ENCODE measurements around the gene ATAT1. TPM values are rescaled to one million over a fixed set of nuclear protein-coding genes. Genes with fewer than 3 reads are reported as not detected.

Gene ATAT1
- total and polyA plus RNA-seq, 2 of the 13 experiments (the other 11 are each of a cell fraction or from before 2014, with no cell fraction given): 9.2 to 23.6 TPM

DNA sequence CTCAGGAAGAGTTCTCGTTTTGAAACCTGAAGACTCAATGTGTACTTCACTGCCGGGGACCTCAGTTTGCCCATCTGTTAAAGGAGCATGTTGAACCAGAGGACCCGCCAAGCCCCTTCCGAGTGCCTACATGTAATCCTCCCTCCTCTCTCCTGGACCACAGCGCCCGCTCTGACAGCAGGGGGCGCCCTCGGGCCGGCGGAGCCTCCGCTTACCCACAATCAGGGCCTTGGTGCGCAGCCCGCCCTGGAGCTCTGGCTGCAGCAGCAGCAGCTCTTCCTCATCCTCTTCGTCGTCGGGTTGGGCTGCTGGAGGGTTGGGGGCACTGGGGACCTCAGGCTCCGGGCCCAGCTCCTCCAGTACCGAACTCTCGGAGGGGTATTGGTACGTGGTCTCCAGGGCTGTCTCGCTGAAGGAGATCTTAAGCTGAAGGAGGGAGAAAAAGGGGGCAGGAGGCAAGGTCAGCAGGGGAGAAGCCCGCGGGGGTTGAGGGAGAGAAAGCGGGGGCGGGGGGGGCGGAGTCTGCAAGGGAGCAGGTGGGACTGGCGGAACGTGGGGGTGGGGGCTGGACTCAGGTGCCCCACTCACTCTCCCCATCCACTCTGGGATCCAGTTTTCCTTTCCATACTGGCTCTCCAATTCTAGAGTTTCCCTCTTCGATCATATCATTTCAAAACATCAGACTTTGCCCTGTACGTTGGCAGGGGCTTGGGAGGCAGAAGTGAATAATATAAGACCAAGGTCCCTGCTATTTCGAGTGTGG, 52.5 kb downstream of the ATAT1 start (continued):
- TF ChIP-seq RFX1 (IDR thresholded peaks at IDR 0.05) (no peak), ATF7 (IDR thresholded peaks at IDR 0.05) (no peak), ATF7 (CRISPR knock-in tag; IDR thresholded peaks at IDR 0.05) (no peak), TBL1XR1 (IDR thresholded peaks at IDR 0.05; ENCODE audit: borderline replicate concordance, low read length, partially characterized antibody) (no peak), ZNF660 (CRISPR knock-in tag; IDR thresholded peaks at IDR 0.05; ENCODE audit: borderline replicate concordance, low read depth) (no peak), CBX2 (IDR thresholded peaks at IDR 0.05; ENCODE audit: low read depth, low read length) (no peak), CBX2 (CRISPR knock-in tag; IDR thresholded peaks at IDR 0.05; ENCODE audit: low read depth) (no peak), RORA (CRISPR knock-in tag; IDR thresholded peaks at IDR 0.05) (no peak), FOXO1 (CRISPR knock-in tag; IDR thresholded peaks at IDR 0.05) (peak; percentile 74), JUNB (CRISPR knock-in tag; IDR thresholded peaks at IDR 0.05; ENCODE audit: borderline replicate concordance) (no peak), PAX8 (CRISPR knock-in tag; IDR thresholded peaks at IDR 0.05; ENCODE audit: borderline replicate concordance) (no peak; the same call in 1 of the 2 replicates), HOXA7 (CRISPR knock-in tag; IDR thresholded peaks at IDR 0.05) (no peak), STAT5B (CRISPR knock-in tag; IDR thresholded peaks at IDR 0.05) (no peak), JDP2 (CRISPR knock-in tag; IDR thresholded peaks at IDR 0.05; ENCODE audit: borderline replicate concordance) (no peak), ZNF335 (CRISPR knock-in tag; IDR thresholded peaks at IDR 0.05) (no peak), MATR3 (CRISPR knock-in tag; IDR thresholded peaks at IDR 0.05) (no peak), ZNF556 (CRISPR knock-in tag; IDR thresholded peaks at IDR 0.05; ENCODE audit: borderline replicate concordance) (peak; percentile 56; the same call in 1 of the 2 replicates), ZNF264 (CRISPR knock-in tag; IDR thresholded peaks at IDR 0.05) (no peak), ZNF207 (IDR thresholded peaks at IDR 0.05; ENCODE audit: borderline replicate concordance) (no peak), PAF1 (CRISPR knock-in tag; IDR thresholded peaks at IDR 0.05) (no peak)
- TF ChIP-seq, protein P1, sequence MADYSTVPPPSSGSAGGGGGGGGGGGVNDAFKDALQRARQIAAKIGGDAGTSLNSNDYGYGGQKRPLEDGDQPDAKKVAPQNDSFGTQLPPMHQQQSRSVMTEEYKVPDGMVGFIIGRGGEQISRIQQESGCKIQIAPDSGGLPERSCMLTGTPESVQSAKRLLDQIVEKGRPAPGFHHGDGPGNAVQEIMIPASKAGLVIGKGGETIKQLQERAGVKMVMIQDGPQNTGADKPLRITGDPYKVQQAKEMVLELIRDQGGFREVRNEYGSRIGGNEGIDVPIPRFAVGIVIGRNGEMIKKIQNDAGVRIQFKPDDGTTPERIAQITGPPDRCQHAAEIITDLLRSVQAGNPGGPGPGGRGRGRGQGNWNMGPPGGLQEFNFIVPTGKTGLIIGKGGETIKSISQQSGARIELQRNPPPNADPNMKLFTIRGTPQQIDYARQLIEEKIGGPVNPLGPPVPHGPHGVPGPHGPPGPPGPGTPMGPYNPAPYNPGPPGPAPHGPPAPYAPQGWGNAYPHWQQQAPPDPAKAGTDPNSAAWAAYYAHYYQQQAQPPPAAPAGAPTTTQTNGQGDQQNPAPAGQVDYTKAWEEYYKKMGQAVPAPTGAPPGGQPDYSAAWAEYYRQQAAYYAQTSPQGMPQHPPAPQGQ (CRISPR knock-in tag; IDR thresholded peaks at IDR 0.05; ENCODE audit: borderline replicate concordance): no peak
- TF ChIP-seq, protein P2, sequence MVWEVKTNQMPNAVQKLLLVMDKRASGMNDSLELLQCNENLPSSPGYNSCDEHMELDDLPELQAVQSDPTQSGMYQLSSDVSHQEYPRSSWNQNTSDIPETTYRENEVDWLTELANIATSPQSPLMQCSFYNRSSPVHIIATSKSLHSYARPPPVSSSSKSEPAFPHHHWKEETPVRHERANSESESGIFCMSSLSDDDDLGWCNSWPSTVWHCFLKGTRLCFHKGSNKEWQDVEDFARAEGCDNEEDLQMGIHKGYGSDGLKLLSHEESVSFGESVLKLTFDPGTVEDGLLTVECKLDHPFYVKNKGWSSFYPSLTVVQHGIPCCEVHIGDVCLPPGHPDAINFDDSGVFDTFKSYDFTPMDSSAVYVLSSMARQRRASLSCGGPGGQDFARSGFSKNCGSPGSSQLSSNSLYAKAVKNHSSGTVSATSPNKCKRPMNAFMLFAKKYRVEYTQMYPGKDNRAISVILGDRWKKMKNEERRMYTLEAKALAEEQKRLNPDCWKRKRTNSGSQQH (CRISPR knock-in tag; IDR thresholded peaks at IDR 0.05; ENCODE audit: low read depth): peak; percentile 88
- TF ChIP-seq, protein P3, sequence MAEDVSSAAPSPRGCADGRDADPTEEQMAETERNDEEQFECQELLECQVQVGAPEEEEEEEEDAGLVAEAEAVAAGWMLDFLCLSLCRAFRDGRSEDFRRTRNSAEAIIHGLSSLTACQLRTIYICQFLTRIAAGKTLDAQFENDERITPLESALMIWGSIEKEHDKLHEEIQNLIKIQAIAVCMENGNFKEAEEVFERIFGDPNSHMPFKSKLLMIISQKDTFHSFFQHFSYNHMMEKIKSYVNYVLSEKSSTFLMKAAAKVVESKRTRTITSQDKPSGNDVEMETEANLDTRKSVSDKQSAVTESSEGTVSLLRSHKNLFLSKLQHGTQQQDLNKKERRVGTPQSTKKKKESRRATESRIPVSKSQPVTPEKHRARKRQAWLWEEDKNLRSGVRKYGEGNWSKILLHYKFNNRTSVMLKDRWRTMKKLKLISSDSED (CRISPR knock-in tag; IDR thresholded peaks at IDR 0.05): no peak
- TF ChIP-seq, protein P4, sequence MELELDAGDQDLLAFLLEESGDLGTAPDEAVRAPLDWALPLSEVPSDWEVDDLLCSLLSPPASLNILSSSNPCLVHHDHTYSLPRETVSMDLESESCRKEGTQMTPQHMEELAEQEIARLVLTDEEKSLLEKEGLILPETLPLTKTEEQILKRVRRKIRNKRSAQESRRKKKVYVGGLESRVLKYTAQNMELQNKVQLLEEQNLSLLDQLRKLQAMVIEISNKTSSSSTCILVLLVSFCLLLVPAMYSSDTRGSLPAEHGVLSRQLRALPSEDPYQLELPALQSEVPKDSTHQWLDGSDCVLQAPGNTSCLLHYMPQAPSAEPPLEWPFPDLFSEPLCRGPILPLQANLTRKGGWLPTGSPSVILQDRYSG (CRISPR knock-in tag; IDR thresholded peaks at IDR 0.05): no peak
- TF ChIP-seq, protein P5, sequence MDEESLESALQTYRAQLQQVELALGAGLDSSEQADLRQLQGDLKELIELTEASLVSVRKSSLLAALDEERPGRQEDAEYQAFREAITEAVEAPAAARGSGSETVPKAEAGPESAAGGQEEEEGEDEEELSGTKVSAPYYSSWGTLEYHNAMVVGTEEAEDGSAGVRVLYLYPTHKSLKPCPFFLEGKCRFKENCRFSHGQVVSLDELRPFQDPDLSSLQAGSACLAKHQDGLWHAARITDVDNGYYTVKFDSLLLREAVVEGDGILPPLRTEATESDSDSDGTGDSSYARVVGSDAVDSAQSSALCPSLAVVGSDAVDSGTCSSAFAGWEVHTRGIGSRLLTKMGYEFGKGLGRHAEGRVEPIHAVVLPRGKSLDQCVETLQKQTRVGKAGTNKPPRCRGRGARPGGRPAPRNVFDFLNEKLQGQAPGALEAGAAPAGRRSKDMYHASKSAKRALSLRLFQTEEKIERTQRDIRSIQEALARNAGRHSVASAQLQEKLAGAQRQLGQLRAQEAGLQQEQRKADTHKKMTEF (CRISPR knock-in tag; IDR thresholded peaks at IDR 0.05): peak; percentile 64
